GM12878 (cell line): ENCODE results near the gene MAP4K5. TPM values are rescaled to one million over a fixed set of nuclear protein-coding genes. Genes with fewer than 3 reads are reported as not detected.

Source experiments
- ATAC-seq: fragments of 200-7000 bp; cut with Tn5 transposase; 3 replicates; pipeline ENCODE4 v1.9.1; 2020; ENCODE audit warnings: mild to moderate bottlenecking, moderate library complexity
- BruUV-seq: library from RNA; stranded (reverse); fragments of 400-500 nt; replicated peaks from 2 replicates; lab custom pipeline; 2021; lab: Mats Ljungman, UMichigan
- CTCF ChIA-PET: fragments of 300-600 bp; sonication (Branson Sonifier 250); formaldehyde crosslinking; extraction: SDS; loops from one replicate; lab custom pipeline; 2021; ENCODE audit warnings: inconsistent platforms; lab: Yijun Ruan, JAX
- POLR2A ChIA-PET: fragments of 350-600 bp; formaldehyde crosslinking; extraction: SDS; loops from one replicate; lab custom pipeline; 2021; ENCODE audit warnings: inconsistent platforms; lab: Charles Lee
- RAD21 ChIA-PET: fragments of 300-600 bp; sonication (Branson Sonifier 250); formaldehyde crosslinking; loops from one replicate; lab custom pipeline; 2023; ENCODE audit warnings: antibody characterized with exemption; ENCODE audit not compliant: unreplicated experiment; lab: Charles Lee
- SMC1A ChIA-PET: fragments of 300-600 bp; sonication (Branson Sonifier 250); formaldehyde crosslinking; loops from one replicate; lab custom pipeline; 2023; ENCODE audit not compliant: unreplicated experiment, uncharacterized antibody; lab: Charles Lee
- DNase-seq: peaks from one replicate; pipeline ENCODE4 v3.0.0-alpha.2; 2011; ENCODE audit warnings: low read depth, low spot score
- FAIRE-seq: peaks from 3 replicates; lab custom pipeline; 2011; peaks lifted over from hg19 to GRCh38; lab: Jason Lieb, UNC
- H2AFZ ChIP-seq: 2 replicates; pipeline ENCODE4 v1.6.0; 2011; ENCODE audit warnings: low read depth, low read length, control low read depth; ENCODE audit not compliant: control insufficient read depth
- H3K27ac ChIP-seq: 2 replicates; pipeline ENCODE4 v1.5.1; 2011; ENCODE audit warnings: control low read depth; ENCODE audit not compliant: control insufficient read depth, insufficient read depth
- H3K27me3 ChIP-seq, 2 experiments: replicated peaks in 1 of 2; 2 replicates each; pipeline versions ENCODE4 v1.6.0 to v1.6.1; 2011; ENCODE audit warnings: low read length in 1 of 2; ENCODE audit not compliant: control insufficient read depth in 2 of 2, insufficient read depth in 2 of 2
- H3K36me3 ChIP-seq, 2 experiments: 2 replicates each; pipeline ENCODE4 v1.5.1; 2011; ENCODE audit warnings: low read length in 1 of 2; ENCODE audit not compliant: control insufficient read depth in 2 of 2, insufficient read depth in 2 of 2
- H3K4me1 ChIP-seq: 2 replicates; pipeline ENCODE4 v1.6.1; 2011; ENCODE audit warnings: mild to moderate bottlenecking, low read length, moderate library complexity, mixed read lengths; ENCODE audit not compliant: control insufficient read depth, insufficient read depth
- H3K4me2 ChIP-seq: 2 replicates; pipeline ENCODE4 v1.6.0; 2011; ENCODE audit warnings: control low read depth; ENCODE audit not compliant: control insufficient read depth, insufficient read depth
- H3K4me3 ChIP-seq: fragments of 200-600 bp; sonication (generic); 2 replicates; pipeline ENCODE4 v1.5.1; 2016
- H3K79me2 ChIP-seq: 2 replicates; pipeline ENCODE4 v1.6.0; 2011; ENCODE audit warnings: low read length; ENCODE audit not compliant: control insufficient read depth, insufficient read depth
- H3K9ac ChIP-seq: 2 replicates; pipeline ENCODE4 v1.8.0; 2011; ENCODE audit warnings: low read length, control low read depth, mixed read lengths; ENCODE audit not compliant: control insufficient read depth, insufficient read depth
- H3K9me3 ChIP-seq: replicated peaks from 3 replicates; pipeline ENCODE4 v1.5.1; 2011; ENCODE audit warnings: mild to moderate bottlenecking, low read length; ENCODE audit not compliant: control insufficient read depth, insufficient read depth
- H4K20me1 ChIP-seq: 2 replicates; pipeline ENCODE4 v1.6.0; 2011; ENCODE audit not compliant: control insufficient read depth, insufficient read depth
- ATF3 ChIP-seq: IDR thresholded peaks from 2 replicates; pipeline ENCODE4 v1.6.1; 2011; ENCODE audit warnings: low read depth, mild to moderate bottlenecking, low read length, moderate library complexity, borderline replicate concordance; ENCODE audit errors: extremely low read depth
- ATF7 ChIP-seq: fragments of 450-650 bp; IDR thresholded peaks from 2 replicates; pipeline ENCODE4 v1.6.1; 2016; ENCODE audit warnings: low read depth, mild to moderate bottlenecking
- BCL3 ChIP-seq: IDR thresholded peaks from 2 replicates; pipeline ENCODE4 v1.6.1; 2011; ENCODE audit warnings: borderline replicate concordance, low read depth, mild to moderate bottlenecking, moderate library complexity, low read length; ENCODE audit not compliant: insufficient read depth, poor library complexity, severe bottlenecking
- BRCA1 ChIP-seq: IDR thresholded peaks from 2 replicates; pipeline ENCODE4 v1.6.1; 2011; ENCODE audit warnings: low read depth, low read length, improper control_type of control experiment
- E2F8 ChIP-seq: fragments of 450-650 bp; IDR thresholded peaks from 2 replicates; pipeline ENCODE4 v1.6.1; 2018; ENCODE audit warnings: mild to moderate bottlenecking, low read depth, moderate library complexity; ENCODE audit not compliant: partially characterized antibody
- HDAC2 ChIP-seq: fragments of 200-600 bp; sonication (generic); IDR thresholded peaks from 2 replicates; pipeline ENCODE4 v1.6.1; 2017
- KAT2A ChIP-seq: conservative IDR thresholded peaks from 2 replicates; pipeline ENCODE4 v1.6.1; 2011; ENCODE audit warnings: low read depth, low read length; ENCODE audit not compliant: control insufficient read depth
- LARP7 ChIP-seq: fragments of 450-650 bp; IDR thresholded peaks from 2 replicates; pipeline ENCODE4 v1.6.1; 2017; ENCODE audit warnings: mild to moderate bottlenecking
- MEF2A ChIP-seq: IDR thresholded peaks from 2 replicates; pipeline ENCODE4 v1.6.1; 2011; ENCODE audit warnings: low read depth, mild to moderate bottlenecking, low read length, moderate library complexity; ENCODE audit not compliant: insufficient read depth
- RFX5 ChIP-seq: IDR thresholded peaks from 2 replicates; pipeline ENCODE4 v1.6.1; 2011; ENCODE audit warnings: low read depth, low read length, improper control_type of control experiment
- RUNX3 ChIP-seq: IDR thresholded peaks from 2 replicates; pipeline ENCODE4 v1.6.1; 2012; ENCODE audit warnings: low read length, inconsistent platforms
- SMARCA5 ChIP-seq: fragments of 450-650 bp; IDR thresholded peaks from 2 replicates; pipeline ENCODE4 v1.6.1; 2017; ENCODE audit warnings: mild to moderate bottlenecking
- SPI1 ChIP-seq: IDR thresholded peaks from 2 replicates; pipeline ENCODE4 v1.6.1; 2011; ENCODE audit warnings: low read depth, mild to moderate bottlenecking, low read length, moderate library complexity, borderline replicate concordance; ENCODE audit not compliant: insufficient read depth
- SREBF1 ChIP-seq: IDR thresholded peaks from 2 replicates; pipeline ENCODE4 v1.6.1; 2012; ENCODE audit warnings: mild to moderate bottlenecking, low read length
- TAF1 ChIP-seq: IDR thresholded peaks from 2 replicates; pipeline ENCODE4 v1.6.1; 2011; ENCODE audit warnings: mild to moderate bottlenecking, low read depth, low read length, borderline replicate concordance
- TARDBP ChIP-seq: IDR thresholded peaks from 2 replicates; pipeline ENCODE4 v1.6.1; 2016; ENCODE audit warnings: borderline replicate concordance
- ZBTB33 ChIP-seq: fragments of 450-650 bp; IDR thresholded peaks from 2 replicates; pipeline ENCODE4 v1.6.1; 2017; ENCODE audit warnings: mild to moderate bottlenecking
- ZNF384 ChIP-seq: IDR thresholded peaks from 2 replicates; pipeline ENCODE4 v1.6.1; 2012; ENCODE audit warnings: low read depth, mild to moderate bottlenecking, low read length, improper control_type of control experiment, borderline replicate concordance
- in situ Hi-C: fragments of 300-500 bp; cut with MboI; formaldehyde crosslinking; loops from 9 replicates; pipeline ENCODE4 v1.14.3; 2018; ENCODE audit warnings: mixed read lengths
- intact Hi-C: fragments of 100-400 bp; cut with micrococcal nuclease; formaldehyde crosslinking; loops from one replicate; pipeline ENCODE4 v1.14.2; 2022; ENCODE audit not compliant: unreplicated experiment
- polyA plus RNA-seq, 11 experiments: library from polyadenylated mRNA; depleted of rRNA in 4 of 11; unstranded in 6 of 11; stranded (reverse) in 5 of 11; fragments of >200 nt; fragmentation: Nextera tagmentation in 4 of 11; fragmentation: Illumina TruSeq in 1 of 11; extraction: Ambion mirVana in 4 of 11; extraction: Trizol in 1 of 11; gene quantifications; 1 replicate in 1 of 11; 2 replicates in 10 of 11; pipeline versions ENCODE4 v1.2.1 to v1.2.3, GENCODE V29; 2011 to 2016; ENCODE audit warnings: inconsistent platforms in 2 of 11, missing spikeins in 2 of 11, low read depth in 1 of 11
- total RNA-seq, 4 experiments: library from RNA; depleted of rRNA in 3 of 4; stranded (reverse); fragments of >200 nt in 3 of 4; fragmentation: Illumina TruSeq in 1 of 4; extraction: Trizol in 1 of 4; gene quantifications; 2 replicates each; pipeline versions ENCODE4 v1.2.1 to v1.2.3, GENCODE V29; 2013 to 2021

MAP4K5 gene
- total and polyA plus RNA-seq, 10 of the 15 experiments (the other 5 are each of a cell fraction or from before 2014, with no cell fraction given) = 9.1 to 41.3 (median 30.1) TPM

- TF ChIP-seq E2F8 = no peak
- TF ChIP-seq TARDBP = no peak
- no peak for TF ChIP-seq TAF1
- no peak for TF ChIP-seq BRCA1
- no peak for TF ChIP-seq LARP7
- no peak for TF ChIP-seq ATF7
- no peak for TF ChIP-seq ATF3
Measured at GRCh38 chr14:50573862-50574261, 41.5 kb upstream of the MAP4K5 start (continued).

GRCh38 chr14:50569714-50570274, 37.4 kb upstream of the MAP4K5 start:
- peaks cover 4% of the 10 kb centered on the region for H3K9me3 ChIP-seq
- H4K20me1 ChIP-seq = no peaks in the 10 kb centered on the region
- H3K4me1 ChIP-seq = no peaks in the 10 kb centered on the region
- H3K27ac ChIP-seq = no peak overlapping the region
- H3K36me3 ChIP-seq = no peaks in the 10 kb centered on the region
- RAD21 ChIA-PET = no interaction called here
- no peaks in the 10 kb centered on the region for H3K27me3 ChIP-seq
- no peak overlapping the region for H2AFZ ChIP-seq
- no peak overlapping the region for H3K4me2 ChIP-seq
- no peaks in the 10 kb centered on the region for H3K79me2 ChIP-seq
- POLR2A ChIA-PET = no interaction called here
- in situ Hi-C loops = no loop called here
- intact Hi-C loops = no loop called here
- no peak for DNase-seq
- no peak for ATAC-seq
- no TSS peak for BruUV-seq
- no peak overlapping the region for H3K4me3 ChIP-seq
- SMC1A ChIA-PET = interaction anchor here (0.6 to 0.7 kb wide), 2 partner anchors 14 to 79 kb away, joined by 3 to 4 read pairs; no protein-coding TSS in a partner anchor
- no peak overlapping the region for H3K9ac ChIP-seq
- CTCF ChIA-PET = interaction anchor here (0.7 to 2.5 kb wide), 2 partner anchors 27 to 208 kb away, joined by 3 to 11 read pairs; no protein-coding TSS in a partner anchor
- no peak for FAIRE-seq
- TF ChIP-seq RFX5 (no peak), MEF2A (no peak), SREBF1 (no peak), RUNX3 (no peak), BCL3 (no peak), ATF7 (no peak), HDAC2 (no peak), SMARCA5 (no peak), ZBTB33 (no peak), KAT2A (no peak), ZNF384 (no peak), SPI1 (no peak)
